ENCODE results near the gene ADAMTS17. TPM values are rescaled to one million over a fixed set of nuclear protein-coding genes. Genes with fewer than 3 reads are reported as not detected.

The ADAMTS17 gene
- total RNA-seq, 1 experiment from 2014 or later = 0.32 TPM

DNA sequence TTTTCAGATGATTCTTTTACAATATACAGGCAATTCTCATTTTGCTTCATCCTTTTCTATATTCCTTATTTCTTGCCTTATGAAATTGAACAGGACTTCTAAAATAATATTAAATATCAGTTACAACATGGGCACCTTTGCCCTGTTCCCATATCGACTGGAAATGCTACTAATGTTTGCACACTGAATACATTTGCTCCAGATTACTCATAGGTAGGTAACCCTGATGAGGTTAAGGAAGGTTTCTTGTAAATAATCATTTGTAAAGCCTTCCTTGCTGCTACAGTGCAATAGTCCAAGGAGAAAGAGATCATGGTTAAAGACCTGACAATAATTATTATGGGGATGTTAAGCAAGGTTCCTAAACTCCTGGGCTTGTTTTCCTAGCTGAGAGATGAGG, 175.5 kb downstream of the ADAMTS17 start:
- no peak overlapping the region for H3K27ac ChIP-seq
- H3K36me3 ChIP-seq = no peaks in the 10 kb centered on the region
- no peak for DNase-seq (ENCODE audit: low read depth in 1 of 2, low spot score in 2 of 2)
- H3K9me3 ChIP-seq (replicated peaks) = no peaks in the 10 kb centered on the region
- H3K4me3 ChIP-seq = no peak overlapping the region
- no peaks in the 10 kb centered on the region for H3K4me1 ChIP-seq (replicated peaks)
- H3K27me3 ChIP-seq (replicated peaks) = no peaks in the 10 kb centered on the region

- Histone ChIP-seq H3K27me3 (replicated peaks) (no peaks in the 10 kb centered on the region), H3K36me3 (no peaks in the 10 kb centered on the region), H3K4me1 (replicated peaks) (no peaks in the 10 kb centered on the region), H3K9me3 (replicated peaks) (no peaks in the 10 kb centered on the region), H3K27ac (no peak overlapping the region), H3K4me3 (no peak overlapping the region)
- no peak for DNase-seq (ENCODE audit: low read depth in 1 of 2, low spot score in 2 of 2)
Observed at GRCh38 chr15:100163961-100164360, 177.8 kb downstream of the ADAMTS17 start.

- Histone ChIP-seq H3K4me1 (replicated peaks) (no peaks in the 10 kb centered on the region), H3K4me3 (no peak overlapping the region), H3K36me3 (no peaks in the 10 kb centered on the region), H3K27ac (no peak overlapping the region), H3K27me3 (replicated peaks) (no peaks in the 10 kb centered on the region), H3K9me3 (replicated peaks) (no peaks in the 10 kb centered on the region)
- DNase-seq (ENCODE audit: low read depth in 1 of 2, low spot score in 2 of 2) = no peak
Observed at GRCh38 chr15:100160953-100161352, 180.8 kb downstream of the ADAMTS17 start.

DNA sequence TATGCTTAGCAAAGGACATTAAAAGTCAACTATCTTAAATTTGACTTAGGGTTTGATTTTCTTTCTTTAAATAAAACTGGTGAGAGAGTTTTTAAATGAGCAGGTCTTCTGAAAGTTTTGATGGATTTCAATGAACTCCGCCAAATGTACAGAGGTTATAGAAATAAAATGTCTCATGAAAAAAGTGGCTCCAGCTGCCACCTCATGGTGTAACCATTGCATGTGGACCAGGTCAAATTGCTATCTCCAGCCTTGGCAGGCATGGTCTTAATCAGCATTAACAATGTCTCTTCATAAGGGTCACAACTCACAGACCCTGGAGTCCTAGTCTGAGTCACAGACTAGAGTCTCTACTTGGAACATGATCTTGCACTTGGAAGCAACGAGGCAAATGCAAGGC, 182.3 kb downstream of the ADAMTS17 start:
- Histone ChIP-seq H3K36me3 (no peaks in the 10 kb centered on the region), H3K9me3 (replicated peaks) (no peaks in the 10 kb centered on the region), H3K4me1 (replicated peaks) (no peaks in the 10 kb centered on the region), H3K27me3 (replicated peaks) (no peaks in the 10 kb centered on the region), H3K27ac (no peak overlapping the region), H3K4me3 (no peak overlapping the region)
- no peak for DNase-seq (ENCODE audit: low read depth in 1 of 2, low spot score in 2 of 2)

- Histone ChIP-seq H3K27me3 (replicated peaks) (no peaks in the 10 kb centered on the region), H3K9me3 (replicated peaks) (no peaks in the 10 kb centered on the region), H3K27ac (no peak overlapping the region), H3K4me3 (no peak overlapping the region), H3K4me1 (replicated peaks) (no peaks in the 10 kb centered on the region), H3K36me3 (no peaks in the 10 kb centered on the region)
- DNase-seq (ENCODE audit: low read depth in 1 of 2, low spot score in 2 of 2) = no peak
Observed at GRCh38 chr15:100158356-100158755, 183.4 kb downstream of the ADAMTS17 start.

DNA sequence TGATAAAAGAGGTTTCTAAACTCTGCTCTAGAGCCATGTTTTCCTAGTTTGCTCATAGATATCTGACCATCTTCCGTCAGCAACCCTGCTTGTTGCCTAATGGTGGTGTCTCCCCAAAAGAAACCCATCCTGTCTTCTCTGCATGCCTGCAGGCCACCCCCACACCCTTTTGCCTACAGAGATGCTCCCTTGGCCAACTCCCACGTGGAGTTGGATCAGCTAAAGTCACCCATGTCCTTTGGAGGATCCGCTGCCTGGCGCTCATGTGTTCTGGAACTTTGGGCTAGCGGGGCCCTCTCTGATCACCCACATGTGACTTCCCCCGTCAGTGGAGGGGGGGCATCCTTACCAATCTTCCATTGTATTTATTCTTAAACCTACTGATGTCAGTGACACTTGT, 185.6 kb downstream of the ADAMTS17 start:
- H3K36me3 ChIP-seq = no peaks in the 10 kb centered on the region
- H3K9me3 ChIP-seq (replicated peaks) = no peaks in the 10 kb centered on the region
- H3K27me3 ChIP-seq (replicated peaks) = no peaks in the 10 kb centered on the region
- no peak overlapping the region for H3K27ac ChIP-seq
- no peaks in the 10 kb centered on the region for H3K4me1 ChIP-seq (replicated peaks)
- H3K4me3 ChIP-seq = no peak overlapping the region
- no peak for DNase-seq (ENCODE audit: low read depth in 1 of 2, low spot score in 2 of 2)

- Histone ChIP-seq H3K9me3 (replicated peaks) (no peaks in the 10 kb centered on the region; the same call in 1 of the 2 replicates), H3K27ac (no peak overlapping the region), H3K4me1 (replicated peaks) (no peaks in the 10 kb centered on the region), H3K4me3 (no peak overlapping the region), H3K27me3 (replicated peaks) (no peaks in the 10 kb centered on the region), H3K36me3 (no peaks in the 10 kb centered on the region)
- no peak for DNase-seq (ENCODE audit: low read depth in 1 of 2, low spot score in 2 of 2)
Observed at GRCh38 chr15:100154338-100154737, 187.4 kb downstream of the ADAMTS17 start.

DNA sequence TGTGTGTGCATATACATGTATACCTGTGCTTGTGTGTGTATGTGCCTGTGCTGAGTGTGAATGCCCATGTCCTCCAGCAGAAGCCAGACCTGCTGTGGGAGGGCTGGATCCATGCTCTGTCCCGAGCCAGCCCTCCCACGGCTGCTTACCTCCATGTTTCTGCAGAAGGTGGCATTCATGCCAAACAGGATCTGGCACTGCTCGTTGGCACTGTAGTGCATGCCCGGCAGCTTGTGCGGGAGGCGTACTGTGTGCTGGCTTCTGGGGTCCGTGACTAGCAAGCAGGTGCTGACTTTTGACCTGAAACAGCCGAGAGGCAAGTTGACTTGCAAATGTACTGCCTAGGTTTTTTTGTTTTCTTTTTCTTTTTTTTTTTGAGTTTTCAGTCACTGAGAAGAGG, 189.3 kb downstream of the ADAMTS17 start:
- no peaks in the 10 kb centered on the region for H3K4me1 ChIP-seq (replicated peaks)
- peaks cover 7% of the 10 kb centered on the region; the same call in 1 of the 2 replicates for H3K9me3 ChIP-seq (replicated peaks)
- H3K36me3 ChIP-seq = no peaks in the 10 kb centered on the region
- no peak overlapping the region for H3K4me3 ChIP-seq
- DNase-seq (ENCODE audit: low read depth in 1 of 2, low spot score in 2 of 2) = no peak
- H3K27me3 ChIP-seq (replicated peaks) = no peaks in the 10 kb centered on the region
- H3K27ac ChIP-seq = no peak overlapping the region

DNA sequence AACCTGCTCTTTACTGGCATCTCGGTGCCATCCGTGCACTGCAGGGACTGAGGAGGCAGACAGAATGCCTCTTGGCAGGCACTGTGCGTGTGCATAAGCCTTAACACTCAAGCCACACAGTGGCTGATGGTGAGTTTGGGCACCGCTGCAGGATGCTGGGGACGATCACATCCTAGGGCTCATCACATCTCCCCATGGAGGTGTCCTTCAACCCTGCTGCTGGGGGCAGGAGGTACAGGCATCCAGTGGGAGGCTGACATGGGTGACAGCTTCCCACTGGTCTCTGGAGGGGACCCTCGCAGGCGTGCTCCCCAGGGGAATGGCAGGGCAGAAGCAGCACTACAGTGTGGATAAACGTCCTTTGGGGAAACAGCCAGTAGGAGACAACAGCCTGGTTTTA, 190.9 kb downstream of the ADAMTS17 start:
- DNase-seq (ENCODE audit: low read depth in 1 of 2, low spot score in 2 of 2) = no peak
- no peaks in the 10 kb centered on the region for H3K36me3 ChIP-seq
- no peaks in the 10 kb centered on the region for H3K4me1 ChIP-seq (replicated peaks)
- H3K27me3 ChIP-seq (replicated peaks) = no peaks in the 10 kb centered on the region
- peaks cover 7% of the 10 kb centered on the region; the same call in 1 of the 2 replicates for H3K9me3 ChIP-seq (replicated peaks)
- no peak overlapping the region for H3K27ac ChIP-seq
- no peak overlapping the region for H3K4me3 ChIP-seq

DNA sequence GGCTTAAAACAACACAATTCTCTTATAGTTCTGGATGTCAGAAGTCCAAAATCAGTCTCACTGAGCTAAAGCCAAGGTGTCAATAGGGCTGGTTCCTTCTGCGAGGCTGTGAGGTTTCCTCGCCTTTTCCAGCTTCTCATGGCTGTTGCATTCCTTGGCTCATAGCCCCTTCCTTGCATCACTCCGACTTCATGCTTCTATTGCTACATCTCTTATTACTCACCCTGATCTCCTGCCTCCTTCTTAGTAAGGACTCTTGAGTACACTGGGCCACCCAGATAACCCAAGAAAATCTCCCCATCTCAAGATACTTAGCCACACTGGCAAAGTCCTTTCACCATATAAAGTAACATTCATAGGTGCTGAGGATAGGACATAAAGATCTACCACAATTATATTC, 193.9 kb downstream of the ADAMTS17 start:
- H3K4me3 ChIP-seq = no peak overlapping the region
- 0 out of 2 replicates have a peak, but pooled peaks cover 3% of the 10 kb centered on the region for H3K27me3 ChIP-seq (replicated peaks)
- H3K36me3 ChIP-seq = no peaks in the 10 kb centered on the region
- no peaks in the 10 kb centered on the region for H3K4me1 ChIP-seq (replicated peaks)
- DNase-seq (ENCODE audit: low read depth in 1 of 2, low spot score in 2 of 2) = no peak
- H3K9me3 ChIP-seq (replicated peaks) = peaks cover 7% of the 10 kb centered on the region; the same call in 1 of the 2 replicates
- no peak overlapping the region for H3K27ac ChIP-seq

- Histone ChIP-seq H3K27ac (no peak overlapping the region), H3K4me1 (replicated peaks) (no peaks in the 10 kb centered on the region), H3K27me3 (replicated peaks) (0 out of 2 replicates have a peak, but pooled peaks cover 3% of the 10 kb centered on the region), H3K9me3 (replicated peaks) (0 out of 2 replicates have a peak, but pooled peaks cover 2% of the 10 kb centered on the region), H3K4me3 (no peak overlapping the region), H3K36me3 (no peaks in the 10 kb centered on the region)
- no peak for DNase-seq (ENCODE audit: low read depth in 1 of 2, low spot score in 2 of 2)
Observed at GRCh38 chr15:100143378-100143777, 198.4 kb downstream of the ADAMTS17 start.

GRCh38 chr15:100141311-100142001, 200.3 kb downstream of the ADAMTS17 start:
- Histone ChIP-seq H3K36me3 (no peaks in the 10 kb centered on the region), H3K4me1 (replicated peaks) (no peaks in the 10 kb centered on the region), H3K27ac (no peak overlapping the region), H3K27me3 (replicated peaks) (0 out of 2 replicates have a peak, but pooled peaks cover 3% of the 10 kb centered on the region), H3K9me3 (replicated peaks) (no peaks in the 10 kb centered on the region), H3K4me3 (no peak overlapping the region)
- no peak for DNase-seq (ENCODE audit: low read depth in 1 of 2, low spot score in 2 of 2)

- H3K27me3 ChIP-seq (replicated peaks) = 0 out of 2 replicates have a peak, but pooled peaks cover 3% of the 10 kb centered on the region
- H3K4me1 ChIP-seq (replicated peaks) = no peaks in the 10 kb centered on the region
- no peak for DNase-seq (ENCODE audit: low read depth in 1 of 2, low spot score in 2 of 2)
- no peaks in the 10 kb centered on the region for H3K9me3 ChIP-seq (replicated peaks)
- H3K27ac ChIP-seq = no peak overlapping the region
- H3K4me3 ChIP-seq = no peak overlapping the region
- no peaks in the 10 kb centered on the region for H3K36me3 ChIP-seq
Observed at GRCh38 chr15:100140527-100141308, 201.1 kb downstream of the ADAMTS17 start.

DNA sequence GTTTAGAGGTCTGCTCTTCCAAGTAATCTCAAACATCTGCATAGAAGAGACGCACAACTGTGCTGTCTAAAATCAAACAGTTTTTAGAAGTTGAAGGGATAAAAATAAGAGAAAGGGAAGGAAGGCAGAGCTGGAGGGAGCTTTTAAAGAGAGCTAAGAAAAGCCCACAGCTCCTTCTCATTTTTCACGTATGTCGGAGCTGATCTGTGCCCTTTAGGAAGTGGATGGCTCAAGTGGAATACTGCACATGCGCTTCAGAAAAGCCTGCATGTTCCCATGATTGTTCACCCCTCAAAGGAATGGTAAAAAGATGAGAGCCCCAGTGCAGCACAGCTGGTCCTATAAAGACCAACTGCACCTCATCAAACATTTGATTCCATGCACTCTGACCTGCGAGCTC, 207.2 kb downstream of the ADAMTS17 start:
- DNase-seq (ENCODE audit: low read depth in 1 of 2, low spot score in 2 of 2) = no peak
- Histone ChIP-seq H3K27ac (no peak overlapping the region), H3K4me1 (replicated peaks) (no peaks in the 10 kb centered on the region), H3K9me3 (replicated peaks) (no peaks in the 10 kb centered on the region), H3K4me3 (no peak overlapping the region), H3K27me3 (replicated peaks) (no peaks in the 10 kb centered on the region), H3K36me3 (no peaks in the 10 kb centered on the region)
